ENCODE data around the gene MAD2L2.

The MAD2L2 gene

DNA sequence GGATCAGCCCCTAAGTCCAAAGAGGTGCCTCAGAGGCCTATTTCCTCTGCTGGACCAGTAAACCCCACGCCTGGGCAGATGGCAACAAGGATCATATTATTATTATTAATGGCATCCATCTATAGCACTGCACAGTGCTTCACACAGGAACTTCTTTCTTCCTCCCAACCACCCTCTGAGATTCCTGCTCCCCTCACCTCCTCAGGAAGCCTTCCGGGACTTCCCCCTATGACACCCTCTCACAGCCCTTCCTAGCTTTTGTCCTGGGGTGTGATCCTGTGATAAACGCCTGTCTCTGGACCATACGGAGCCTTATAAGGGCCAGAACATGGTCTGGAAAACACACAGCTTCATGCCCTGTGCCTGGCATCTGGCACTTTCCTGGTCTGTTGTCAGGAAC is 29.9 kb downstream of the MAD2L2 start:
- in situ Hi-C loops (cut with HindIII; ENCODE audit: low sequenced_read_pairs) = no loop called here
- no peak for DNase-seq (ENCODE audit: low read depth)
- no peak for TF ChIP-seq CTCF (IDR thresholded peaks at IDR 0.05; ENCODE audit: low read depth, low read length, missing control alignments)
- no peak overlapping the region for H3K4me3 ChIP-seq (ENCODE audit: low read depth, low read length)

GRCh38 chr1:11650331-11650991 is 30.5 kb downstream of the MAD2L2 start:
- no peak overlapping the region for H3K4me3 ChIP-seq (ENCODE audit: low read depth, low read length)
- peak; percentile 10 for TF ChIP-seq CTCF (IDR thresholded peaks at IDR 0.05; ENCODE audit: low read depth, low read length, missing control alignments)
- in situ Hi-C loops (cut with HindIII; ENCODE audit: low sequenced_read_pairs) = no loop called here
- DNase-seq (ENCODE audit: low read depth) = no peak

GRCh38 chr1:11649624-11650330 is 31.2 kb downstream of the MAD2L2 start:
- no peak overlapping the region for H3K4me3 ChIP-seq (ENCODE audit: low read depth, low read length)
- in situ Hi-C loops (cut with HindIII; ENCODE audit: low sequenced_read_pairs) = no loop called here
- no peak for DNase-seq (ENCODE audit: low read depth)
- TF ChIP-seq CTCF (IDR thresholded peaks at IDR 0.05; ENCODE audit: low read depth, low read length, missing control alignments) = no peak

DNA sequence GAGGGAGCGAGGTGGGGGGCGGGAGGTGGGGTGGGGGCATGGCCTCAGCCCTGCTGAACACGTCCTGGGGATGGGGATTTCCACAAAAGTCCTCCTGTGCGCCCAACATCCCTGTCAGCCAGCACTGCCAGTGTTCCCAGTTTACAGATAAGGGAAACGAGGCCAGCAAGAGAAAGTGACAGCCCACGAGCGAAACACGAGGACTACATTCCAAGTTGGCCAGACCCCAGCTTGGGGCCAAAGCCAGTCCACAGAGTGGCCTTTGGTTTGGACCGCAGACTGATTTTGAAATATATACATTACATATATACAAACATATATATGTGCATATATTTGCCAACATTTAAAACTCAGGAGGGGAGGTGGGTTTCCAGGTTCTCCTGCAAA is 31.7 kb downstream of the MAD2L2 start:
- in situ Hi-C loops (cut with HindIII; ENCODE audit: low sequenced_read_pairs) = no loop called here
- H3K4me3 ChIP-seq (ENCODE audit: low read depth, low read length) = no peak overlapping the region

GRCh38 chr1:11648732-11649158 is 32.2 kb downstream of the MAD2L2 start:
- in situ Hi-C loops (cut with HindIII; ENCODE audit: low sequenced_read_pairs) = no loop called here
- no peak for DNase-seq (ENCODE audit: low read depth)
- TF ChIP-seq CTCF (IDR thresholded peaks at IDR 0.05; ENCODE audit: low read depth, low read length, missing control alignments) = no peak
- H3K4me3 ChIP-seq (ENCODE audit: low read depth, low read length) = no peak overlapping the region

More for the DNA sequence above, 31.7 kb downstream of the MAD2L2 start:
- TF ChIP-seq CTCF (IDR thresholded peaks at IDR 0.05; ENCODE audit: low read depth, low read length, missing control alignments) = no peak
- no peak for DNase-seq (ENCODE audit: low read depth)

DNA sequence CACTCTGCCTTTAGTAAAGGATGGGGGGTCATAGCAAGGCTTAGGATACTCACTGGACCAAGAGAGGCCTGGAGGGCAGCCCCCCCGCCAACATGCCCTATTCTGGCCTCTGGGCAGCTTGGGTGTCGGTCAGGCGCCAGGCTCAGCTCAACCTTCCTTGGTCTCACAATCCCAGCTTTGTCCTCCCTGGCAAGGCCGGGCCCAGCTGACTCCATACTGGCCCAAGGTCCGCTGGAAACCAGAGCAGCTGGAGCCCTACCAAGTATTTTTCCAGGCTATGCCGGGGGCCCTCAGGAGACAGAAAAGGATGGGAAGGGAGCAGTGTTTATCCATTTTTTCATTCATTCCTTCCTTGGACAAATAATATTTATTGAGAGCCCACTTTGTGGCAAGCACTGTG is 32.9 kb downstream of the MAD2L2 start:
- in situ Hi-C loops (cut with HindIII; ENCODE audit: low sequenced_read_pairs) = no loop called here
- no peak overlapping the region for H3K4me3 ChIP-seq (ENCODE audit: low read depth, low read length)
- no peak for TF ChIP-seq CTCF (IDR thresholded peaks at IDR 0.05; ENCODE audit: low read depth, low read length, missing control alignments)
- DNase-seq (ENCODE audit: low read depth) = no peak
